GM18517 (cell line): ENCODE data around the gene DDX10.

Source experiments
- ATAC-seq: cut with Tn5 transposase; IDR thresholded peaks from one replicate; pipeline ENCODE4 v1.9.1; 2021; ENCODE audit warnings: mild to moderate bottlenecking, moderate library complexity; ENCODE audit not compliant: unreplicated experiment

DDX10 gene

DNA sequence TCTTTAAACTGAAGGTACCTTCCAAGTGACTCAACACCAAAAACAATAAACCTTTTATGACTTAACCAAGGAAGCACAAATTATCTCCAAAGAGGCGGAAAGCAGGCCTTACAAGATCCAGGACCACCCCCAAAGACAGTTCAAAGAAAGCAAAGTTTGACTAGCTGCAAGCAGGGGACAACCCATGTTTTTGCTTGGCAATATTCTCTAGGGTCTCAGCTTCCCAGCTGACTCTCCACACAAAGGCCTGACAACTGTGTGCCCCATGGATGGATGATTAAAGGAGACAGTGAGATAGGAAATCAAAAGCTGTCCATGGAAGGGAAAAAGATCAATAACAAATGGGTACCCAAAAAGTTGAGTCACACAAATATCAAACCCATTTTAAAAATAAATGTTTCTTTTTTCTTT is 232.2 kb downstream of the DDX10 start:
- no peak for ATAC-seq

DNA sequence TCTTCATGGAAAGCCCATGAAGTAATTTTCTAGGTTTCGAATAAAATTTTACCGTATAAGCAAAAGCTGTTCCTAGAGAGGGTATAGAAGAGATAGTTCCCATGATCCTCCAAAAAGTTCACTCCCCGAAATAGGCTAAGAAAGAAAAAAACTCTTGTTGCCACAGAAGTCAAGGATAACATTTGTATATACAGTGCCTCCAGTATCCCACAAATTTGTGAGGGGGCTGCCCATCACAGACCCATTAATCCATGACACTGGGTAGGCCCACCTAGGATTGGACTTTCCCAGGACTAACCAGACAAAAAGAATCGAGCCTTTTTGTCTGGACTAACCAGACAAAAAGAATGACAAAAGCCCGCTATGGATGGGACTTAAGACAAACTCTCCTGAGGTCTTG is 233.0 kb downstream of the DDX10 start:
- ATAC-seq, result no peak

DNA sequence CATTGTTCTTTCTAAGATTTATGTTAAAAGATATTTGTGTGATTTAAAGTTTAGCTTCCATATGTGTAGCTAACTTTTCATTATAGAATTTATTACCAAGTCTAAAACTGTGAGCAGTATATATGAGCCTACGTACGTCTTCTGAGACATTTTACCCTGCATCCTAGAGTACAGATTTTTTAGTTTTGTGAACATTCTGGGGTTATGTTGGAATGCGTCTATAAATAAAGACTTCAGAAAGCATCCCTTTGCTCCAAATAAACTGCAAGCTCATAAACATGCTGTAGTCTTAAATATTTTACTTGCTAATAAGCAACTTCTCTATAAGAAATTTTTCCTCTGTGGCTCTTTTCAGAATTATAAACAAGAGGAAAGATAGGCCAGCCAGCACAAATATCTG is 236.5 kb downstream of the DDX10 start:
- no peak for ATAC-seq

DNA sequence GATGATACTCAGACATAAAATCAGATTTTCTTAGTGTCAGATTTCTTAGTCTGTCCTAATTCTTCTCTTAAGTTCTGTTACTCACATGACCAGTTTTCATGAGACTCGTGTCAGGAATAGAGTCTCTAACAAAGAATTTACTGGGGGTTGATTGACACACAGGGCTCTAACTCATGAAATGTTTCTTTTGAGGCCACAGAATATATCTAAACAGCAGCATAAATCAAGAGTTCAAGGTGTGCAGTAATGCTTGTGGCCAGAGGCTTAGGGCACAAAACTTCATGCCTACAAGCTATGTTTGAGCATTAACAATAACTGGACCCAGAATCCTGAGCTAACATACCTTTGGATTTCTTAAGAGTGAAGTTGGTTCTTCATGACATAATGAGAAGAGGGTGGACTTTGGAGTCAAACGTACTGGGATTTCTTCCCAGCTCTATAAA is 237.2 kb downstream of the DDX10 start:
- ATAC-seq, result no peak

DNA sequence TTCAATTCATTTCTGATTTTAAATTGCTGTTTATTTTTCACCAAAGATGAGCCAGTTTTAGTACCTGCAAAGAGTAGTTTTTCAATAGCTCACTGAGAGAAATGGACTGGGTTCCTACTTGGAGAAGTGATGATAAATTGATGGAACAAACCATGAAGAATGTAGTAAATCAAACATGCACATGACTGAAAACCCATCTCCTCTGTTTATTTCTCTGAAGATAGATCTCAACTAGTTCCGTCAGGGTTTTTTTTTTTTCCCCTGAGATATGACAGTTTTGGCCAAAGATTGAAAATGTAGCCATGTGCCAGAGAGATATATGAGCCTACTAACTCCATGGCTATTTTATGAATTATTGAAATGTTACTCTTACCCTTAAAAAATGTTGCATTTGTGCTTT is 239.6 kb downstream of the DDX10 start:
- ATAC-seq, result no peak

DNA sequence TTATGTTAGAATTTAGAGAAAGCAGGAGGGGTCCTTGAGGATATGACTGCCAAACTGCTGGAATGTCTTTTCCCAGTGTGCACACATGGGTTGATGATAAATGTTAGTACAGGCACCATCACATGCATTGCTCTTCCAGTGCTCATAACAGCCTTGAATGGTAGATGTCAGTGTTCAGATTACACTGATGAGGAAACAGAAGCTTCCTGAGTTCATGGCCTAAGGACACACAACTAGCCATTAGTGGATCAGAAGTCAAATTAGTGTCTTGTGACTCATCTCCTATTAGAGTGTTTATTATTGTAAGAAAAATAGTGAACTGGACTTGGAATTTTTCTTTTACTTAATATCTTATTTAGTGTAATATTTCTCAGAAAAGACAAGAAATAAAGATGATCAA is 241.5 kb downstream of the DDX10 start:
- no peak for ATAC-seq

DNA sequence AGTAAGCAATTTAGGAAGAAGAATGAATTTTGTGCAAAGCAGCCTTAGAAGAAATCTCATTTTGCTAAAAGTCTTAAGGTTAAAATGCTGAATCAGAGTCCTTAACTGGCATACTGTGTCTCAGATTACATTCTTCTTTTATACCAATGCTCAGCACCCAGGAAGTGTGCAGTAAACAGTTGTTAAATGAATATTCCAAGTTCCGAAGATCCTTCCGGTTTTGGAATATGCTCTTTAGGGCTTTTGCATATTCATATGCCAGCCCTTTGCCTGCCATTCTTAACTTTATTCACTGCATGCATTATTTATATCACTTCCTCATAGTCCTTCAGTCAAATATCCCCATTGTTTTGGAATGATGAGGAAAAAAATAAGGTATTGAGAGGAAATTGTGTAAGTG is 242.0 kb downstream of the DDX10 start:
- no peak for ATAC-seq

DNA sequence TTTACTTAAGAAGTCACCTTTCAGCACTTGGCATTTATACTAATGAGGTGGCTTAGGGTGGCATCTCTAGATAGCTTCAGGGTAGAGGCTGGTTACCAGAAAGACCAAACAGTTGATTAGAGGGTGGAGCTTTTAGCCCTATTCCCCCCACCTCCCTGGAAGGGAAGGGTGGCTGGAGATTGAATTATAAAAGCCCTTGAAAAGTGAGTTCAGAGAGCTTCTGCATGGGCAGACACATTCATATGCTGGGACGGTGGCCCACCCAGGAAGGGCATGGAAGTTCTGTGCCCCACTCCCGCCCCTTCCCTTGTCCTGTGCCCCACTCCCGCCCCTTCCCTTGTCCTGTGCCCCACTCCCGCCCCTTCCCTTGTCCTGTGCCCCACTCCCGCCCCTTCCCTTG is 244.2 kb downstream of the DDX10 start:
- no peak for ATAC-seq

DNA sequence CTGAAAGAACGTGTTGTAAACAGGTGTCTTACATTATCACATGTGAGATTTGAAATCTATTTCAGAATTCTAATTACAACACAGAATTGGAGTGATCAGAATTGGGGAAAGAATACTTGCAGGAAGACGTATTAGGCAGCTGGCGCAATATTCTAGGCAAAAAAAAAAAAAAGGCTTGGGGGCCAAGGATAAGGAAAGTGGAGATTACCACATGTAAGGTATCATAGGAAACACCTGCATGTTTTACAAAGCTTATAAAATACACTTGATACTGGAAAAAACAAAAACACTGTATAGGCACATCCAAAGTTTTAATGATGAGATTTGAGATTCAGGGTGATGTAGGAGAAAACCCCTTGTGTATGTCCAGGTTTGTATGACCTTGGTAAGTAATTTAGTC is 245.1 kb downstream of the DDX10 start:
- no peak for ATAC-seq

DNA sequence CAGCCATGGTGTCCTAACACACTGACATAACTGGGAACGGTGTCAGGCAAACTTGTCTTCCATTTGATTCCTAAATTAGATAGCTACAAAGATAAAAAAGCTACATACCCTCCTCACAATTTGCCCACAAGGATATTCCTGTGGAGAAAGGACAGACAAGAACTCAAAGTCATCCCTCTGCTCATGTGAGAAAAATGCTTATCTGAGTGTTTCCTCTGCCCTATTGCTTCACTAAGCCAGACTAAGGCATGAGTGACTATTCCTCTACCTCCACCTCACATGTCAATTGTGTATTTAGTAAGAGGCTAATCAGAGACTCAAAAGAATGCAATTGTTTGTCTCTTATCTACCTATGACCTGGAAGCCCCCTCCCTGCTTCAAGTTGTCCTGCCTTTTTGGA is 247.7 kb downstream of the DDX10 start:
- no peak for ATAC-seq

DNA sequence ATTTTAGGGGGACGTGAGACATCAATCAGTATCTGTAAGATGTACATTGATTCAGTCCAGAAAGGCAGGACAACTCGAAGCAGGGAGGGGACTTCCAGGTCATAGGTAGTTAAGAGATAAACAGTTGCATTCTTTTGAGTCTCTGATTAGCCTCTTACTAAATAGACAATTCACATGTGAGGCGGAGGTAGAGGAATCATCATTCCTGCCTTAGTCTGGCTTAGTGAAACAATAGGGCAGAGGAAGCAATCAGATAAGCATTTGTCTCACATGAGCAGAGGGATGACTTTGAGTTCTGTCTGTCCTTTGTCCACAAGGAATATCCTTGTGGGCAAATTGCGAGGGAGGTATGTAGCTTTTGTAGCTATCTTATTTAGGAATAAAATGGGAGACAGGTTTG is 248.3 kb downstream of the DDX10 start:
- no peak for ATAC-seq

DNA sequence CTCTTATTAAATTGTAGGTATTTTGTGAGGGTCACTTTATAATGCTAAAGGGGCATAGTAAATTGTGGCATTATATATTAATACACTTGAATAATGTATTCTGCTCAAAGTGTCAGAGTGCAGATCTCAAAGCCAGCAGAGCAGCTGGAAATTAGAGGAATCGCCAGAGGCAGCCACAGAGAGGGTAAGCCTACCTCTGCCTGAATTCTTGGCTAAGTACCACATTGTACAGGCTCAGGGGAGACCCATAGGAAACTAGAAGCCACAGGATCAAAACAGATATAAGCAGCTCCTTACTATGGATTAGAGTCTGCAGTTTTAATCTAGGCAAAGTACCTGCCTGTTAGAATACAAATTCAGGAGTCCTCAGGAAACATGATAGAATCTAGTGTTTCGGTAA is 249.3 kb downstream of the DDX10 start:
- no peak for ATAC-seq

DNA sequence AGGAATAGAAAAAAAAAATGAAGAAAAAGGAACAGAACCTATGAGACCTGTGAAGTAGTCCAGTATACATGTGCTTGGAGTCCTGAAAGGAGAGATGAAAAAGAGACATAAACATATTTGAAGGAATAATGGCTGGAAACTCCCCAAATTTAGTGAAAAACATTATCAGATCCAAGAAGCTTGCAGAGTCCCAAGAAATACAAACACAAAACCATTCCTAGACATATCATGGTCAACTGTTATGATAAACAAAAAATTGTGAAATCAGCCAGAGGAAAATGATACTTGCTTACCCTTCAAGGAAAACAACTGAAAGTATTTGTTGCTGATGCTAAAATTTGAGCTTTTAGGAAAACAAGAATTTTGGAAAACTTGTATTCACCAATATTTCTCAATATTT is 250.1 kb downstream of the DDX10 start:
- no peak for ATAC-seq

DNA sequence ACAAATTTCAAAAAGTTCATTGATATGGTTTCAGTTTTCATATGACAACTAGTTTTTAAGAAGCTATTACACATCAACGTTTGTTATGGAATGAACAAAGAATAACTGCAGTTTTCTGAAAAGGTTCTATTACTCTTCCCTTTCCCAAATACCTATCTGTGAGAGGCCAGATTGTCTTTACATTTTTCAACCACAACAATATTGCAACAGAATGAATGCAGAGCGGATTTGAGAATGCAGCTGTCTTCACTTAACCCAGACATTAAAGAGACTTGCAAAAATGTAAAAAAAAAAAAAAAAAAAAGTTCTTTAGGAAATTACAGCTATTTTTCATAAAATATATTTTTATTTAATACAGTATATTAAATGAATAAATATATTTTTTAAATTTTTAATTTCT is 250.8 kb downstream of the DDX10 start:
- no peak for ATAC-seq

DNA sequence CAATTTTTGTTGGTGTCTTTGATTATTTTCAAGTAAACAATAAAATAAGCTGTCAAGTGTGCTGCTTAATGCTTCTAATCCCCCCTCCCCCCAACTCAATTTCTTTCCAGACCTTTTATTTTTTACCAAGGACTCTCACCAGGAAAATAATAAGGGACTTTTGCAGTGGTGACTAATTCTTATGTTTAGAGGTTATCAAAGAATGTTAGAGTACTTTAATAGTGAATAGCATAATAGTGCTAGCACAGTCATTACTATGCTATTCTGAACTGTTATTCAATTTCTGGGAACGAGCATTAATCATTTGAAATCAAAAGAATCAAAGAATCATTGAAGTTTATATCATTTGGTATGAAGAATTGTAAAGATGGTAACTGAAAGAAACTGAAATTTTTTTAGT is 251.4 kb downstream of the DDX10 start:
- no peak for ATAC-seq

DNA sequence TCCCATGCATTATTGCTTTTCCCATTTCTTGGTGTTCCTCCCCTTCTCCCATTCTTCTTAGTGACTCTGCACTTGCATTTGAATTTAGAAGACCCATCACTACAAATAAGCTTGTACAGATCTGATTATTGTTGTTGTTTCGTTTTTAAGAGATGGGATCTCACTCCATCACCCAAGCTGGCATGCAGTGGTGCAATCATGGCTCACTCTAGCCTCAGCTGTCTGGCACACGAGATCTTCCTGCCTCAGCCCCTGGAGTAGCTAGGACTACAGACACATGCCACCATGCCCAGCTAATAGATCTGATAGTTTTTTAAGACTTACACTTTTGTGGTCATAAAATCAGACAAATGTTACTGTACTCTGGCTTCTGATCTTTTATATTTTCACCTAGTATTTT is 252.1 kb downstream of the DDX10 start:
- ATAC-seq, result no peak

DNA sequence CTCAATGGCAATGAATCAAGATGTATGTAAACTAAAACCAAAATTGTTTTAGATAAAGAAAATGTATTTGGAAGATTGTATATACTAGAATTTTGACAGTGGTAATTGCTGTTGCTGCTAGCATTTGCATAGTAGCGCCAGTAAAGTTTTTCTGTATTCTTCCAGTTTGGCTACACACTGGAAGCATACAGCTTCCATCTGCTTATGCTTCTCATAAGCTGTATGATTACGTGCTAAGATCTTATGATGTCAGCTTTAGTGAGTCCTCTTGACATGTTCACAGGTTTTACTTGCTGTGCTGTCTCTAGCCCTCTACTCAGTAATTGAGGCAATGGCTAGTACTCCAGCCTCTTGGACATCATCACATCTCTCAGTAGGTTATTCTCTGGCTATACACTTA is 256.3 kb downstream of the DDX10 start:
- no peak for ATAC-seq

DNA sequence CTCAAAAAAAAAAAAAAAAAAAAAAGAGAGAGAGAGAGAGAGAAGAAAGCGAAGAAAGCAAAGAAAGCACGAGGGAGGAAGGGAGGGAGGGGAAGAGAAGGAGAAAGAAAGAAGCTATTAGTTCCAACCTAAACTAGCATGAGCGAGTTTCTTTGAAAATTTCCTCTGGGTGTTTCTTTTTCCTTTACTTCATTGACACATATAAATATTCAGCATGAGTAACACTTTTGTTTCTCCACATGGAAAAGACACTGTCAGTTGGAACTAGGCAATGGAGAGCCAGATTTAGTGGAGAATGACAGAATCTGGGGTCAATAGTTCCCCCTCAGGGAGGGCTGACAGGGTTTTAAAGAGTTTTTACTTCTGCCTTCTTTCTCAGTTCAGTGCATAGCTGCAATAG is 257.4 kb downstream of the DDX10 start:
- ATAC-seq, result no peak

DNA sequence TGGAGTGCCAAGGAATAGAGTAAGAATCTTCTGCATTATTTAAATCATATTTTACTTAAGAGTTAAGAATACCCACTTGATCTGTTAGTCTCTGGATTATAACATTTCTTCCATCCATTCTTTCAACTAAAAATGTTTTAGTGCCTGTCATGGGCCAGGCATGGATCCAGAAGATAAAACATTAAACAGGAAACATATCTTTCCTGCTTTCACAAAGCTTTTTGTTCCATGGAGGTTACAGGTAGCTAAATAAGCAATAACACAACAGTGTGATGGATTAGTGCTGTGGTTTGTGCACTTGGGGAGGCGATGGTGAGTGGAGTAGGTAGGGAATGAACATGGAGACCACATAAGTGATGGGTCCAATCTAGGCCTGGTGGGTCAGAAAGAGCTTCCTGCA is 258.5 kb downstream of the DDX10 start:
- no peak for ATAC-seq

DNA sequence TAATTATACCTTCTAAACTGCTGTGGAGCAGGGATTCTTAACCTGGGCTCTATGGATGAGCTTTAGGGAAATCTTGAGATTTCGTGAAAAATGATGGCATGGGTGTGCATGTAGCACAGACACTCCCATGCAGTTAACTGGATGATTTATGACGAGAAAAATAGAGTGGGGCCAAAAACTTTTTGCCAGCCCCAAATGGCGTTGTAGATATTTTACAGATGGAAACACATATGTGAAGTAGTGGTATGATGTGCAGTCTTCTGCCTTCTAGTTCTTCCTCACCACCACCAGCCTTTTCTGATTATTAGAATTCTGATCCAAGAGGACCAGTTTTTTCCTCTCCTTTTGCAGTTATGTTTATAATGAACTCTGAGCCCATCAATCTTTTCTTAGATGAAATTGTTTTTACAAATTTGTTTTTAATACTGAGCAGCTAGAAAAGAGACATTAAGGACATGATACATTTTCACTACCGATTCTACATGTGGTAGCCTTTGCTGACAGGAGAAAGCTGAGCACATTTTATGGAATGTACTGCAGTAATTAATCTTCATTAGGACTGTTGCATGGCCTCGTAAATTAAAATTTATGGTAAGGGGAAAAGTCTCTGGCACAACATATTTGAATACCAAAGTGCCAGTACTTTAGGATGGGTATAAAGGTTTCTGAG is 261.4 kb downstream of the DDX10 start:
- ATAC-seq, result no peak

DNA sequence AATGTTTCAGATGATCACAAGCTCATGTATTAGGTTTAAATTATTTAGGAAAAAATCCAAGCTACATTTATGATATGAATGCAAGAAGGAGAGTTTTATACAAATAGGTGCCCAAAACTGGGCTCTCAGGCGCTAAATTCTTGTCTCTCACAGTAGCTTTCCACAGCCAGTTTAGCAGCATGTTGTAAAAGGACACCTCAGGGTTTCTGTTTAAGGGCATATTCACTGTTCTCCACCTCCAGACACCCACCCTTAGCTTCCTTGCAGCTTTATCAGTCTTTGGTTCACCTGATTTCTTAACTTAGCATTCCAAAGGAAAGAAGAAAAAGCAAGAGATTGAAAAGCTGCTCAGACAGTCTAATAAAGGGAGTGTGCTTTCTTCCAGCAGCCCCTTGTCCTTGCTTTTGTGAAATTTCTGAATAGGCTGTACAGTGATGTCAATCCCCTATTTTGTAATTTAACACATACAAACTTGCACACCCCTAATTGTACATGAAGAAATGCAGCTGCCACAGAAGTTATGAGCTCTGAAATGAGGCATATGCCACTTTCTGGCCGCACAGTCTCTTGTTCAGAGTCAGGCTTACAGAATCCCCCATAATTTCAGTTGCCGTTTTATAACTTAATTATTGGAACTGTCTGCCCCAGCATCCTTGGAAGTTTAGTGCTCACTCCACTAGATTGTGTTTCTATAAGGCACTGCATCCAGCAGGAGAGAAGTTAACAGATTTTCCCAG is 262.1 kb downstream of the DDX10 start:
- ATAC-seq, result no peak

DNA sequence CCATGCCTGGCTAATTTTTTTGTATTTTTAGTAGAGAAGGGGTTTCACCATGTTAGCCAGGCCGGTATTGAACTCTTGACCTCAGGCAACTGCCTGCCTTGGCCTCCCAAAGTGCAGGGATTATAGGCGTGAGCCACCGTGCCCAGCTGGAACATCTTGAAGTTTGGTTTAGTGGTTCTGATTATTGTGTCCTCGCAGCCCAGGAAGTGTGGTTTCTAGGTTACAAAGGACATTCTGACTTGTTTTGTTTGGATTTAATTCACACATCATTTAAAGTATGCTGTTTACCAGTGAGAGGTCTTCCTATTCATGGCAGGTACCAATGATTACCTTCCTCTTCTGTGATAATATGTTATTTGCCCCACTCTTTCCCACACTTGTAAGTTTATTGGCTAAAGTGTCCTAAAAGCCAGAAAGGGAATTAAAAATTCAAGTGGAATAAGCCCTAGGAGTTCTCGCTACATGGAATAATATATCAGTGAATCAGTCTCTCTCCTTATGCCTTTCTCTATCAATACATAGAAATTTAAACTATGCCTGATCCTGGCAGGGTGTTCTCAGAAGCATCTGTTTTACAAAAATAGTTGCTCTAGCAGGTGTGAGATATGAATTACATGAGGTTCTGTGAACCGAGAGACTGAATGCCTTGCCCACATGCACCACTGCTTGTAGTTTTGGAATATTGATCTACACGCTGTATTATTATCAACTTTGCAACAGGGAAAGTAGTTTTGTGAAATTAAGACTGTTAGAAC is 263.1 kb downstream of the DDX10 start:
- no peak for ATAC-seq
